ENCODE data around the gene CENPP.

CENPP gene

GRCh38 chr9:92616199-92616641 is 290.5 kb downstream of the CENPP start:
- Histone ChIP-seq H3K4me3 (ENCODE audit: insufficient read depth, low read length, poor library complexity, severe bottlenecking) (no peak overlapping the region), H3K9ac (ENCODE audit: low read length) (no peak overlapping the region), H3K9me2 (replicated peaks; ENCODE audit: insufficient read depth, low read length) (no peaks in the 10 kb centered on the region), H3K79me2 (ENCODE audit: insufficient read depth, low read length) (no peaks in the 10 kb centered on the region), H3K36me3 (ENCODE audit: low read length) (no peaks in the 10 kb centered on the region; the same call in 1 of the 2 replicates), H3K27me3 (ENCODE audit: low read length) (no peaks in the 10 kb centered on the region), H3K27ac (ENCODE audit: low read depth, low read length) (no peak overlapping the region), H2AFZ (ENCODE audit: low read depth, low read length, severe bottlenecking) (no peak overlapping the region), H3K4me2 (ENCODE audit: low read depth, low read length, poor library complexity, severe bottlenecking) (no peak overlapping the region), H4K20me1 (ENCODE audit: low read depth, low read length) (no peaks in the 10 kb centered on the region), H3F3A (ENCODE audit: insufficient read depth) (no peaks in the 10 kb centered on the region), H3K9me3 (ENCODE audit: insufficient read depth, low read length) (no peaks in the 10 kb centered on the region)
- no peak for TF ChIP-seq CTCF (IDR thresholded peaks at IDR 0.05; ENCODE audit: insufficient read depth, low read length, poor library complexity, severe bottlenecking)
- no peak for TF ChIP-seq EZH2phosphoT487 (conservative IDR thresholded peaks at IDR 0.05; ENCODE audit: low read length)

GRCh38 chr9:92616655-92617111 is 290.9 kb downstream of the CENPP start:
- no peaks in the 10 kb centered on the region for H3K9me2 ChIP-seq (replicated peaks; ENCODE audit: insufficient read depth, low read length)
- no peak overlapping the region for H3K27ac ChIP-seq (ENCODE audit: low read depth, low read length)
- H3K9ac ChIP-seq (ENCODE audit: low read length): no peak overlapping the region
- no peak overlapping the region for H3K4me2 ChIP-seq (ENCODE audit: low read depth, low read length, poor library complexity, severe bottlenecking)
- no peak for TF ChIP-seq EZH2phosphoT487 (conservative IDR thresholded peaks at IDR 0.05; ENCODE audit: low read length)
- no peak for TF ChIP-seq CTCF (IDR thresholded peaks at IDR 0.05; ENCODE audit: insufficient read depth, low read length, poor library complexity, severe bottlenecking)
- H4K20me1 ChIP-seq (ENCODE audit: low read depth, low read length): no peaks in the 10 kb centered on the region
- no peaks in the 10 kb centered on the region for H3K9me3 ChIP-seq (ENCODE audit: insufficient read depth, low read length)
- H2AFZ ChIP-seq (ENCODE audit: low read depth, low read length, severe bottlenecking): no peak overlapping the region
- no peak overlapping the region for H3K4me3 ChIP-seq (ENCODE audit: insufficient read depth, low read length, poor library complexity, severe bottlenecking)
- no peaks in the 10 kb centered on the region for H3F3A ChIP-seq (ENCODE audit: insufficient read depth)
- no peaks in the 10 kb centered on the region; the same call in 1 of the 2 replicates for H3K36me3 ChIP-seq (ENCODE audit: low read length)
- no peaks in the 10 kb centered on the region for H3K79me2 ChIP-seq (ENCODE audit: insufficient read depth, low read length)
- no peaks in the 10 kb centered on the region for H3K27me3 ChIP-seq (ENCODE audit: low read length)

GRCh38 chr9:92617195-92617813 is 291.6 kb downstream of the CENPP start:
- no peak overlapping the region for H3K27ac ChIP-seq (ENCODE audit: low read depth, low read length)
- no peak overlapping the region for H3K9ac ChIP-seq (ENCODE audit: low read length)
- no peaks in the 10 kb centered on the region for H4K20me1 ChIP-seq (ENCODE audit: low read depth, low read length)
- H3F3A ChIP-seq (ENCODE audit: insufficient read depth): no peaks in the 10 kb centered on the region
- TF ChIP-seq EZH2phosphoT487 (conservative IDR thresholded peaks at IDR 0.05; ENCODE audit: low read length) (no peak), CTCF (IDR thresholded peaks at IDR 0.05; ENCODE audit: insufficient read depth, low read length, poor library complexity, severe bottlenecking) (no peak)
- no peak overlapping the region for H2AFZ ChIP-seq (ENCODE audit: low read depth, low read length, severe bottlenecking)
- H3K27me3 ChIP-seq (ENCODE audit: low read length): no peaks in the 10 kb centered on the region
- H3K79me2 ChIP-seq (ENCODE audit: insufficient read depth, low read length): no peaks in the 10 kb centered on the region
- no peak overlapping the region for H3K4me3 ChIP-seq (ENCODE audit: insufficient read depth, low read length, poor library complexity, severe bottlenecking)
- H3K9me3 ChIP-seq (ENCODE audit: insufficient read depth, low read length): no peaks in the 10 kb centered on the region
- no peaks in the 10 kb centered on the region; the same call in 1 of the 2 replicates for H3K36me3 ChIP-seq (ENCODE audit: low read length)
- H3K4me2 ChIP-seq (ENCODE audit: low read depth, low read length, poor library complexity, severe bottlenecking): no peak overlapping the region
- no peaks in the 10 kb centered on the region for H3K9me2 ChIP-seq (replicated peaks; ENCODE audit: insufficient read depth, low read length)
